SU-DHL-6 (cell line): ENCODE results near the gene RELA.

Experiments
- H2AFZ ChIP-seq: fragments of 200-600 bp; sonication (generic); 2 replicates; pipeline ENCODE4 v1.6.1; 2014; ENCODE audit warnings: low read depth, mild to moderate bottlenecking, moderate library complexity, mixed read lengths, antibody characterized with exemption, low read length; ENCODE audit not compliant: severe bottlenecking
- H3F3A ChIP-seq: fragments of 200-600 bp; shearing (Covaris generic); 2 replicates; pipeline ENCODE4 v1.6.0; 2016; ENCODE audit warnings: antibody characterized with exemption, mild to moderate bottlenecking; ENCODE audit not compliant: insufficient read depth
- H3K27ac ChIP-seq: fragments of 200-600 bp; sonication (generic); 2 replicates; pipeline ENCODE4 v1.5.1; 2016; ENCODE audit warnings: low read depth, mild to moderate bottlenecking, low read length, moderate library complexity, mixed read lengths
- H3K27me3 ChIP-seq: fragments of 200-600 bp; sonication (generic), shearing (Covaris generic); 2 replicates; pipeline ENCODE4 v1.6.0; 2014; ENCODE audit warnings: mild to moderate bottlenecking, low read length
- H3K36me3 ChIP-seq: fragments of 200-600 bp; sonication (generic); 2 replicates; pipeline ENCODE4 v1.6.1; 2014; ENCODE audit warnings: mild to moderate bottlenecking, low read length, mixed read lengths
- H3K4me2 ChIP-seq: fragments of 300-600, 200-600 bp; shearing (Covaris generic), sonication (generic); 2 replicates; pipeline ENCODE4 v1.6.0; 2014; ENCODE audit warnings: low read length, low read depth, mild to moderate bottlenecking; ENCODE audit not compliant: poor library complexity, severe bottlenecking
- H3K4me3 ChIP-seq: fragments of 200-600 bp; sonication (generic); 2 replicates; pipeline ENCODE4 v1.5.1; 2014; ENCODE audit warnings: antibody characterized with exemption, low read length, mild to moderate bottlenecking, mixed read lengths; ENCODE audit not compliant: insufficient read depth, poor library complexity, severe bottlenecking
- H3K79me2 ChIP-seq: fragments of 200-600 bp; sonication (generic); 2 replicates; pipeline ENCODE4 v1.6.1; 2014; ENCODE audit warnings: mild to moderate bottlenecking, low read length, moderate library complexity; ENCODE audit not compliant: insufficient read depth
- H3K9ac ChIP-seq: fragments of 200-600 bp; sonication (generic); 2 replicates; pipeline ENCODE4 v1.7.0; 2014; ENCODE audit warnings: mild to moderate bottlenecking, low read length
- H3K9me2 ChIP-seq: fragments of 200-600 bp; sonication (generic); replicated peaks from 2 replicates; pipeline ENCODE4 v1.6.1; 2014; ENCODE audit warnings: low read length; ENCODE audit not compliant: insufficient read depth
- H3K9me3 ChIP-seq: fragments of 200-600 bp; sonication (generic); 2 replicates; pipeline ENCODE4 v1.6.1; 2014; ENCODE audit warnings: low read length, mixed read lengths; ENCODE audit not compliant: insufficient read depth
- H4K20me1 ChIP-seq: fragments of 200-600 bp; sonication (generic); 2 replicates; pipeline ENCODE4 v1.6.1; 2014; ENCODE audit warnings: low read depth, mild to moderate bottlenecking, antibody characterized with exemption, low read length, moderate library complexity, mixed read lengths
- CTCF ChIP-seq: fragments of 200-600 bp; sonication (generic); IDR thresholded peaks from one replicate; pipeline ENCODE4 v1.5.1; 2017; ENCODE audit warnings: antibody characterized with exemption, mild to moderate bottlenecking, low read length, moderate library complexity; ENCODE audit not compliant: insufficient read depth, poor library complexity, severe bottlenecking
- EZH2phosphoT487 ChIP-seq: fragments of 200-600 bp; sonication (generic), shearing (Covaris generic); conservative IDR thresholded peaks from 2 replicates; pipeline ENCODE4 v1.6.1; 2018; ENCODE audit warnings: mild to moderate bottlenecking, antibody characterized with exemption, low read length, moderate library complexity, mixed read lengths

The RELA gene

GRCh38 chr11:65680192-65680743 is 17.6 kb upstream of the RELA start:
- no peak overlapping the region for H3K4me2 ChIP-seq
- H3K4me3 ChIP-seq: no peak overlapping the region
- TF ChIP-seq CTCF (no peak), EZH2phosphoT487 (no peak)

GRCh38 chr11:65672982-65673381 is 10.3 kb upstream of the RELA start:
- Histone ChIP-seq H3K27me3 (no peaks in the 10 kb centered on the region), H3K4me3 (no peak overlapping the region), H3K4me2 (no peak overlapping the region), H3K27ac (no peak overlapping the region), H3F3A (no peaks in the 10 kb centered on the region), H2AFZ (no peak overlapping the region), H3K79me2 (no peaks in the 10 kb centered on the region), H3K9ac (no peak overlapping the region), H3K9me2 (no peaks in the 10 kb centered on the region), H3K9me3 (no peaks in the 10 kb centered on the region), H4K20me1 (no peaks in the 10 kb centered on the region), H3K36me3 (no peaks in the 10 kb centered on the region)
- TF ChIP-seq EZH2phosphoT487: no peak
- TF ChIP-seq CTCF: no peak

More at GRCh38 chr11:65680192-65680743, 17.6 kb upstream of the RELA start:
- H3K27ac ChIP-seq: no peak overlapping the region
- no peak overlapping the region for H3K9ac ChIP-seq
- H3K9me3 ChIP-seq: no peaks in the 10 kb centered on the region
- no peaks in the 10 kb centered on the region for H3F3A ChIP-seq
- no peaks in the 10 kb centered on the region for H3K9me2 ChIP-seq
- no peak overlapping the region for H2AFZ ChIP-seq
- no peaks in the 10 kb centered on the region for H3K27me3 ChIP-seq
- H3K36me3 ChIP-seq: no peaks in the 10 kb centered on the region
- no peaks in the 10 kb centered on the region for H3K79me2 ChIP-seq
- no peaks in the 10 kb centered on the region for H4K20me1 ChIP-seq

- Histone ChIP-seq H3K9me3 (no peaks in the 10 kb centered on the region), H3K79me2 (no peaks in the 10 kb centered on the region), H3K4me3 (no peak overlapping the region), H3K27ac (no peak overlapping the region), H3F3A (no peaks in the 10 kb centered on the region), H3K9ac (no peak overlapping the region), H3K36me3 (no peaks in the 10 kb centered on the region), H3K9me2 (no peaks in the 10 kb centered on the region), H2AFZ (no peak overlapping the region), H3K27me3 (no peaks in the 10 kb centered on the region), H4K20me1 (no peaks in the 10 kb centered on the region), H3K4me2 (no peak overlapping the region)
- TF ChIP-seq EZH2phosphoT487 (no peak), CTCF (no peak)
Observed at GRCh38 chr11:65672180-65672860, 9.6 kb upstream of the RELA start.
